PC-3 (cell line): Measurements from ENCODE around the gene PLPP1. TPM values are rescaled to one million over a fixed set of nuclear protein-coding genes. Genes with fewer than 3 reads are reported as not detected.
A peak's percentile ranks its signal among the peaks of the same experiment; 100 is the strongest.

Experiments
- ATAC-seq: fragments of 200-7000 bp; cut with Tn5 transposase; 2 replicates; pipeline ENCODE4 v1.9.1; 2020; ENCODE audit warnings: mild to moderate bottlenecking, moderate library complexity
- BruUV-seq: library from RNA; stranded (reverse); fragments of 400-500 nt; replicated peaks from 2 replicates; lab custom pipeline; 2021; lab: Mats Ljungman, UMichigan
- CTCF ChIA-PET: fragments of 300-600 bp; sonication (Branson Sonifier 250); formaldehyde crosslinking; loops from one replicate; lab custom pipeline; 2022; ENCODE audit warnings: antibody characterized with exemption; lab: Charles Lee
- POLR2A ChIA-PET: fragments of 300-600 bp; sonication (Branson Sonifier 250); formaldehyde crosslinking; loops from one replicate; lab custom pipeline; 2022; ENCODE audit warnings: antibody characterized with exemption; ENCODE audit not compliant: unreplicated experiment; lab: Charles Lee
- DNase-seq: peaks from one replicate; pipeline ENCODE4 v3.0.0-alpha.2; 2015
- H2AFZ ChIP-seq: fragments of 300-600 bp; sonication (generic); 2 replicates; pipeline ENCODE4 v1.6.0; 2016; ENCODE audit warnings: antibody characterized with exemption, low read length
- H3F3A ChIP-seq: fragments of 300-600 bp; sonication (generic); one replicate; pipeline ENCODE4 v1.6.0; 2017; ENCODE audit warnings: antibody characterized with exemption, low read length, control low read depth, mild to moderate bottlenecking; ENCODE audit not compliant: unreplicated experiment
- H3K27ac ChIP-seq: fragments of 300-600 bp; sonication (generic); 2 replicates; pipeline ENCODE4 v1.5.1; 2016; ENCODE audit warnings: mild to moderate bottlenecking, low read length
- H3K27me3 ChIP-seq: fragments of 300-600 bp; sonication (generic); 2 replicates; pipeline ENCODE4 v1.6.1; 2016; ENCODE audit warnings: low read length, mixed read lengths
- H3K36me3 ChIP-seq: fragments of 300-600 bp; sonication (generic); 2 replicates; pipeline ENCODE4 v1.6.1; 2016; ENCODE audit warnings: low read depth, mixed run types, low read length, mixed read lengths
- H3K4me1 ChIP-seq: fragments of 300-600 bp; sonication (generic); 2 replicates; pipeline ENCODE4 v1.5.1; 2016; ENCODE audit warnings: low read length; ENCODE audit not compliant: insufficient read depth
- H3K4me2 ChIP-seq: fragments of 300-600 bp; sonication (generic); 2 replicates; pipeline ENCODE4 v1.6.0; 2016; ENCODE audit warnings: low read length
- H3K4me3 ChIP-seq: fragments of 300-600 bp; sonication (generic); 2 replicates; pipeline ENCODE4 v1.5.1; 2016; ENCODE audit warnings: mild to moderate bottlenecking, low read length, mixed read lengths
- H3K79me2 ChIP-seq: fragments of 300-600 bp; sonication (generic); 2 replicates; pipeline ENCODE4 v1.6.1; 2017; ENCODE audit warnings: low read length, mixed read lengths
- H3K9ac ChIP-seq: fragments of 300-600 bp; sonication (generic); 2 replicates; pipeline ENCODE4 v1.6.0; 2016; ENCODE audit warnings: mild to moderate bottlenecking, low read length
- H3K9me2 ChIP-seq: fragments of 300-600 bp; sonication (generic); replicated peaks from 2 replicates; pipeline ENCODE4 v1.6.1; 2016; ENCODE audit warnings: mixed run types, low read length, mixed read lengths
- H3K9me3 ChIP-seq: fragments of 300-600 bp; sonication (generic); 2 replicates; pipeline ENCODE4 v1.6.1; 2016; ENCODE audit warnings: low read length, mixed read lengths
- H4K20me1 ChIP-seq: fragments of 300-600 bp; sonication (generic); 2 replicates; pipeline ENCODE4 v1.6.1; 2016; ENCODE audit warnings: low read length, mixed read lengths
- EZH2 ChIP-seq: fragments of 300-600 bp; sonication (generic); IDR thresholded peaks from one replicate; pipeline ENCODE4 v1.6.1; 2017; ENCODE audit warnings: antibody characterized with exemption, mild to moderate bottlenecking, low read length; ENCODE audit not compliant: unreplicated experiment
- EZH2phosphoT487 ChIP-seq: fragments of 300-600 bp; sonication (generic); IDR thresholded peaks from 2 replicates; pipeline ENCODE4 v1.6.1; 2018; ENCODE audit warnings: mild to moderate bottlenecking, antibody characterized with exemption, low read length, borderline replicate concordance
- intact Hi-C: fragments of 100-400 bp; cut with micrococcal nuclease; formaldehyde crosslinking; loops from 2 replicates; pipeline ENCODE4 v1.9.0; 2023
- total RNA-seq: library from RNA; depleted of rRNA; stranded (reverse); fragments of >200 nt; gene quantifications from 2 replicates; pipeline ENCODE4 v1.2.3, GENCODE V29; 2014
- TF ChIP-seq, protein P1 (sequence below): fragments of 300-600 bp; sonication (generic); conservative IDR thresholded peaks from 2 replicates; pipeline ENCODE4 v1.5.1; 2017; ENCODE audit warnings: antibody characterized with exemption, low read depth, mild to moderate bottlenecking, low read length

The PLPP1 gene
- total RNA-seq, 1 experiment from 2014 or later: 16.2 TPM

- no peaks in the 10 kb centered on the region for H4K20me1 ChIP-seq
- DNase-seq (no peak), ATAC-seq (no peak)
- H3F3A ChIP-seq: no peaks in the 10 kb centered on the region
- H3K27ac ChIP-seq: no peak overlapping the region
- no peaks in the 10 kb centered on the region for H3K79me2 ChIP-seq
- H3K4me2 ChIP-seq: no peak overlapping the region
- BruUV-seq: no TSS peak
- peaks cover 12% of the 10 kb centered on the region; the same call in 1 of the 2 replicates for H3K36me3 ChIP-seq
- no peak overlapping the region for H3K4me3 ChIP-seq
- POLR2A ChIA-PET: no interaction called here
- CTCF ChIA-PET: no interaction called here
- no peaks in the 10 kb centered on the region for H3K9me3 ChIP-seq
- TF ChIP-seq, protein P1, sequence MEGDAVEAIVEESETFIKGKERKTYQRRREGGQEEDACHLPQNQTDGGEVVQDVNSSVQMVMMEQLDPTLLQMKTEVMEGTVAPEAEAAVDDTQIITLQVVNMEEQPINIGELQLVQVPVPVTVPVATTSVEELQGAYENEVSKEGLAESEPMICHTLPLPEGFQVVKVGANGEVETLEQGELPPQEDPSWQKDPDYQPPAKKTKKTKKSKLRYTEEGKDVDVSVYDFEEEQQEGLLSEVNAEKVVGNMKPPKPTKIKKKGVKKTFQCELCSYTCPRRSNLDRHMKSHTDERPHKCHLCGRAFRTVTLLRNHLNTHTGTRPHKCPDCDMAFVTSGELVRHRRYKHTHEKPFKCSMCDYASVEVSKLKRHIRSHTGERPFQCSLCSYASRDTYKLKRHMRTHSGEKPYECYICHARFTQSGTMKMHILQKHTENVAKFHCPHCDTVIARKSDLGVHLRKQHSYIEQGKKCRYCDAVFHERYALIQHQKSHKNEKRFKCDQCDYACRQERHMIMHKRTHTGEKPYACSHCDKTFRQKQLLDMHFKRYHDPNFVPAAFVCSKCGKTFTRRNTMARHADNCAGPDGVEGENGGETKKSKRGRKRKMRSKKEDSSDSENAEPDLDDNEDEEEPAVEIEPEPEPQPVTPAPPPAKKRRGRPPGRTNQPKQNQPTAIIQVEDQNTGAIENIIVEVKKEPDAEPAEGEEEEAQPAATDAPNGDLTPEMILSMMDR: no peak
- no peak for TF ChIP-seq EZH2phosphoT487
- no peak for TF ChIP-seq EZH2
- H3K9me2 ChIP-seq: no peaks in the 10 kb centered on the region
- H3K27me3 ChIP-seq: no peaks in the 10 kb centered on the region
- H3K9ac ChIP-seq: no peak overlapping the region
- intact Hi-C loops: no loop called here
- H3K4me1 ChIP-seq: peaks cover 10% of the 10 kb centered on the region; the same call in 1 of the 2 replicates
- H2AFZ ChIP-seq: no peak overlapping the region
Measured at GRCh38 chr5:55418994-55419968, 115.5 kb downstream of the PLPP1 start.

- BruUV-seq: no TSS peak
- Histone ChIP-seq H3K4me2 (no peak overlapping the region), H2AFZ (no peak overlapping the region), H3F3A (no peaks in the 10 kb centered on the region), H3K9me2 (no peaks in the 10 kb centered on the region), H3K4me3 (no peak overlapping the region), H3K9ac (no peak overlapping the region), H3K9me3 (no peaks in the 10 kb centered on the region), H3K4me1 (peaks cover 10% of the 10 kb centered on the region; the same call in 1 of the 2 replicates), H3K27me3 (no peaks in the 10 kb centered on the region), H3K36me3 (0 out of 2 replicates have a peak, but pooled peaks cover 4% of the 10 kb centered on the region), H3K79me2 (no peaks in the 10 kb centered on the region), H3K27ac (no peak overlapping the region), H4K20me1 (no peaks in the 10 kb centered on the region)
- DNase-seq (no peak), ATAC-seq (no peak)
- CTCF ChIA-PET: interaction anchor here (0.7 kb wide), 1 partner anchor 10 kb away, joined by 5 read pairs; no protein-coding TSS in a partner anchor
- POLR2A ChIA-PET: no interaction called here
- TF ChIP-seq EZH2 (no peak), EZH2phosphoT487 (no peak)
- TF ChIP-seq, protein P1: no peak
- intact Hi-C loops: no loop called here
Measured at GRCh38 chr5:55416306-55416705, 118.5 kb downstream of the PLPP1 start.

GRCh38 chr5:55415071-55415470 is 119.7 kb downstream of the PLPP1 start:
- TF ChIP-seq, protein P1: no peak
- TF ChIP-seq EZH2phosphoT487 (no peak), EZH2 (no peak)
- intact Hi-C loops: no loop called here

More at GRCh38 chr5:55415071-55415470, 119.7 kb downstream of the PLPP1 start:
- BruUV-seq: no TSS peak
- Histone ChIP-seq H3K27me3 (no peaks in the 10 kb centered on the region), H3K4me3 (no peak overlapping the region), H3K27ac (no peak overlapping the region), H4K20me1 (no peaks in the 10 kb centered on the region), H3K9me3 (no peaks in the 10 kb centered on the region), H3K9ac (no peak overlapping the region), H2AFZ (no peak overlapping the region), H3F3A (no peaks in the 10 kb centered on the region), H3K4me2 (no peak overlapping the region), H3K4me1 (peaks cover 10% of the 10 kb centered on the region; the same call in 1 of the 2 replicates), H3K36me3 (0 out of 2 replicates have a peak, but pooled peaks cover 4% of the 10 kb centered on the region), H3K79me2 (no peaks in the 10 kb centered on the region), H3K9me2 (no peaks in the 10 kb centered on the region)
- DNase-seq: peak; percentile 26
- ChIA-PET CTCF (no interaction called here), POLR2A (no interaction called here)
- ATAC-seq: peak; percentile 54
